HL-60 (cell line): ENCODE measurements around the gene ZNF804A.

Experiments used
- CTCF ChIP-seq: IDR thresholded peaks from one replicate; pipeline ENCODE4 v1.5.1; 2011; ENCODE audit warnings: low read length, control low read depth, inconsistent platforms; ENCODE audit not compliant: insufficient read depth
- REST ChIP-seq: IDR thresholded peaks from 2 replicates; pipeline ENCODE4 v1.6.1; 2012; ENCODE audit warnings: low read depth; ENCODE audit not compliant: insufficient replicate concordance

- TF ChIP-seq CTCF (no peak), REST (no peak)
Observed at GRCh38 chr2:184859187-184859586, 260.9 kb downstream of the ZNF804A start.
